GM12878 (cell line): ENCODE results near the gene TRIM38. TPM values are rescaled to one million over a fixed set of nuclear protein-coding genes. Genes with fewer than 3 reads are reported as not detected.

ENCODE experiments used
- ATAC-seq: fragments of 200-7000 bp; cut with Tn5 transposase; 3 replicates; pipeline ENCODE4 v1.9.1; 2020; ENCODE audit warnings: mild to moderate bottlenecking, moderate library complexity
- BruUV-seq: library from RNA; stranded (reverse); fragments of 400-500 nt; replicated peaks from 2 replicates; lab custom pipeline; 2021; lab: Mats Ljungman, UMichigan
- CTCF ChIA-PET: fragments of 300-600 bp; sonication (Branson Sonifier 250); formaldehyde crosslinking; extraction: SDS; loops from one replicate; lab custom pipeline; 2021; ENCODE audit warnings: inconsistent platforms; lab: Yijun Ruan, JAX
- POLR2A ChIA-PET: fragments of 350-600 bp; formaldehyde crosslinking; extraction: SDS; loops from one replicate; lab custom pipeline; 2021; ENCODE audit warnings: inconsistent platforms; lab: Charles Lee
- RAD21 ChIA-PET: fragments of 300-600 bp; sonication (Branson Sonifier 250); formaldehyde crosslinking; loops from one replicate; lab custom pipeline; 2023; ENCODE audit warnings: antibody characterized with exemption; ENCODE audit not compliant: unreplicated experiment; lab: Charles Lee
- SMC1A ChIA-PET: fragments of 300-600 bp; sonication (Branson Sonifier 250); formaldehyde crosslinking; loops from one replicate; lab custom pipeline; 2023; ENCODE audit not compliant: unreplicated experiment, uncharacterized antibody; lab: Charles Lee
- DNase-seq: peaks from one replicate; pipeline ENCODE4 v3.0.0-alpha.2; 2011; ENCODE audit warnings: low read depth, low spot score
- FAIRE-seq: peaks from 3 replicates; lab custom pipeline; 2011; peaks lifted over from hg19 to GRCh38; lab: Jason Lieb, UNC
- H2AFZ ChIP-seq: 2 replicates; pipeline ENCODE4 v1.6.0; 2011; ENCODE audit warnings: low read depth, low read length, control low read depth; ENCODE audit not compliant: control insufficient read depth
- H3K27ac ChIP-seq: 2 replicates; pipeline ENCODE4 v1.5.1; 2011; ENCODE audit warnings: control low read depth; ENCODE audit not compliant: control insufficient read depth, insufficient read depth
- H3K27me3 ChIP-seq, 2 experiments: replicated peaks in 1 of 2; 2 replicates each; pipeline versions ENCODE4 v1.6.0 to v1.6.1; 2011; ENCODE audit warnings: low read length in 1 of 2; ENCODE audit not compliant: control insufficient read depth in 2 of 2, insufficient read depth in 2 of 2
- H3K36me3 ChIP-seq, 2 experiments: 2 replicates each; pipeline ENCODE4 v1.5.1; 2011; ENCODE audit warnings: low read length in 1 of 2; ENCODE audit not compliant: control insufficient read depth in 2 of 2, insufficient read depth in 2 of 2
- H3K4me1 ChIP-seq: 2 replicates; pipeline ENCODE4 v1.6.1; 2011; ENCODE audit warnings: mild to moderate bottlenecking, low read length, moderate library complexity, mixed read lengths; ENCODE audit not compliant: control insufficient read depth, insufficient read depth
- H3K4me2 ChIP-seq: 2 replicates; pipeline ENCODE4 v1.6.0; 2011; ENCODE audit warnings: control low read depth; ENCODE audit not compliant: control insufficient read depth, insufficient read depth
- H3K4me3 ChIP-seq: fragments of 200-600 bp; sonication (generic); 2 replicates; pipeline ENCODE4 v1.5.1; 2016
- H3K79me2 ChIP-seq: 2 replicates; pipeline ENCODE4 v1.6.0; 2011; ENCODE audit warnings: low read length; ENCODE audit not compliant: control insufficient read depth, insufficient read depth
- H3K9ac ChIP-seq: 2 replicates; pipeline ENCODE4 v1.8.0; 2011; ENCODE audit warnings: low read length, control low read depth, mixed read lengths; ENCODE audit not compliant: control insufficient read depth, insufficient read depth
- H3K9me3 ChIP-seq: replicated peaks from 3 replicates; pipeline ENCODE4 v1.5.1; 2011; ENCODE audit warnings: mild to moderate bottlenecking, low read length; ENCODE audit not compliant: control insufficient read depth, insufficient read depth
- H4K20me1 ChIP-seq: 2 replicates; pipeline ENCODE4 v1.6.0; 2011; ENCODE audit not compliant: control insufficient read depth, insufficient read depth
- ASH2L ChIP-seq: fragments of 300-600, 200-600 bp; sonication (generic); IDR thresholded peaks from 2 replicates; pipeline ENCODE4 v1.6.1; 2017; ENCODE audit warnings: low read depth, mild to moderate bottlenecking, borderline replicate concordance
- BACH1 ChIP-seq: fragments of 450-650 bp; IDR thresholded peaks from 2 replicates; pipeline ENCODE4 v1.6.1; 2017; ENCODE audit warnings: mild to moderate bottlenecking, borderline replicate concordance
- JUND ChIP-seq: IDR thresholded peaks from 2 replicates; pipeline ENCODE4 v1.6.1; 2012; ENCODE audit warnings: low read depth, mild to moderate bottlenecking, low read length, improper control_type of control experiment, moderate library complexity
- MAX ChIP-seq: IDR thresholded peaks from 2 replicates; pipeline ENCODE4 v1.6.1; 2012; ENCODE audit warnings: low read depth, low read length, improper control_type of control experiment
- MYC ChIP-seq: IDR thresholded peaks from 2 replicates; pipeline ENCODE4 v1.6.1; 2011; ENCODE audit warnings: mild to moderate bottlenecking, low read length, moderate library complexity, inconsistent platforms; ENCODE audit not compliant: insufficient read depth, insufficient replicate concordance, insufficient read length, severe bottlenecking
- POU2F2 ChIP-seq: IDR thresholded peaks from 3 replicates; pipeline ENCODE4 v1.6.1; 2011; ENCODE audit warnings: low read depth, mild to moderate bottlenecking, low read length, borderline replicate concordance
- SIX5 ChIP-seq: IDR thresholded peaks from 2 replicates; pipeline ENCODE4 v1.6.1; 2011; ENCODE audit warnings: mild to moderate bottlenecking, low read depth, low read length, moderate library complexity; ENCODE audit not compliant: severe bottlenecking
- ZZZ3 ChIP-seq: IDR thresholded peaks from 2 replicates; pipeline ENCODE4 v1.6.1; 2011; ENCODE audit warnings: low read depth; ENCODE audit not compliant: control insufficient read depth, insufficient read length
- WGBS: methylation state at CpG from one replicate; pipeline ENCODE4 v1.1.6; 2016; ENCODE audit warnings: low lambda C conversion rate; ENCODE audit not compliant: insufficient replicate concordance, insufficient coverage; ENCODE audit errors: missing lambda C conversion rate; 5-methylcytosine and 5-hydroxymethylcytosine counted together
- in situ Hi-C: fragments of 300-500 bp; cut with MboI; formaldehyde crosslinking; loops from 9 replicates; pipeline ENCODE4 v1.14.3; 2018; ENCODE audit warnings: mixed read lengths
- intact Hi-C: fragments of 100-400 bp; cut with micrococcal nuclease; formaldehyde crosslinking; loops from one replicate; pipeline ENCODE4 v1.14.2; 2022; ENCODE audit not compliant: unreplicated experiment
- polyA plus RNA-seq, 11 experiments: library from polyadenylated mRNA; depleted of rRNA in 4 of 11; unstranded in 6 of 11; stranded (reverse) in 5 of 11; fragments of >200 nt; fragmentation: Nextera tagmentation in 4 of 11; fragmentation: Illumina TruSeq in 1 of 11; extraction: Ambion mirVana in 4 of 11; extraction: Trizol in 1 of 11; gene quantifications; 1 replicate in 1 of 11; 2 replicates in 10 of 11; pipeline versions ENCODE4 v1.2.1 to v1.2.3, GENCODE V29; 2011 to 2016; ENCODE audit warnings: inconsistent platforms in 2 of 11, missing spikeins in 2 of 11, low read depth in 1 of 11
- total RNA-seq, 4 experiments: library from RNA; depleted of rRNA in 3 of 4; stranded (reverse); fragments of >200 nt in 3 of 4; fragmentation: Illumina TruSeq in 1 of 4; extraction: Trizol in 1 of 4; gene quantifications; 2 replicates each; pipeline versions ENCODE4 v1.2.1 to v1.2.3, GENCODE V29; 2013 to 2021

The TRIM38 gene
- total and polyA plus RNA-seq, 10 of the 15 experiments (the other 5 are each of a cell fraction or from before 2014, with no cell fraction given) = 4.5 to 14.7 (median 11.1) TPM

- H2AFZ ChIP-seq = no peak overlapping the region
- H4K20me1 ChIP-seq = no peaks in the 10 kb centered on the region
- SMC1A ChIA-PET = interaction anchor here (1.2 kb wide), 1 partner anchor 16 kb away, joined by 3 read pairs; no protein-coding TSS in a partner anchor
- in situ Hi-C loops = no loop called here
- H3K27ac ChIP-seq = no peak overlapping the region
- CTCF ChIA-PET = interaction anchor here (0.6 to 1.2 kb wide), 3 partner anchors 83 to 661 kb away, joined by 3 to 4 read pairs (median 3); no protein-coding TSS in a partner anchor
- no peak overlapping the region for H3K4me2 ChIP-seq
- no peaks in the 10 kb centered on the region for H3K4me1 ChIP-seq
- BruUV-seq = no TSS peak
- DNase-seq (no peak), FAIRE-seq (no peak), ATAC-seq (no peak)
- RAD21 ChIA-PET = no interaction called here
- POLR2A ChIA-PET = no interaction called here
- H3K79me2 ChIP-seq = no peaks in the 10 kb centered on the region
- intact Hi-C loops = no loop called here
- H3K4me3 ChIP-seq = no peak overlapping the region
- TF ChIP-seq MYC (no peak), POU2F2 (no peak), JUND (no peak), SIX5 (no peak), MAX (no peak), BACH1 (no peak), ZZZ3 (no peak), ASH2L (no peak)
- H3K9me3 ChIP-seq = no peaks in the 10 kb centered on the region
- H3K27me3 ChIP-seq = no peaks in the 10 kb centered on the region
- 50% methylated on average over 2 of the region's 5 CpGs for WGBS
- H3K36me3 ChIP-seq = no peaks in the 10 kb centered on the region
- H3K9ac ChIP-seq = no peak overlapping the region
Measured at GRCh38 chr6:25919657-25920056, 42.9 kb upstream of the TRIM38 start.
